GM10266 (cell line): Measurements from ENCODE around the gene RAB3A.

Source experiments
- DNase-seq: peaks from one replicate; pipeline ENCODE4 v3.0.0; 2012; ENCODE audit errors: extremely low spot score
- TF ChIP-seq, protein P1 (sequence below): IDR thresholded peaks from 2 replicates; pipeline ENCODE4 v1.5.1; 2012; ENCODE audit warnings: mild to moderate bottlenecking, low read depth; ENCODE audit not compliant: control insufficient read depth, insufficient read depth; ENCODE audit errors: missing control alignments

Gene RAB3A

DNA sequence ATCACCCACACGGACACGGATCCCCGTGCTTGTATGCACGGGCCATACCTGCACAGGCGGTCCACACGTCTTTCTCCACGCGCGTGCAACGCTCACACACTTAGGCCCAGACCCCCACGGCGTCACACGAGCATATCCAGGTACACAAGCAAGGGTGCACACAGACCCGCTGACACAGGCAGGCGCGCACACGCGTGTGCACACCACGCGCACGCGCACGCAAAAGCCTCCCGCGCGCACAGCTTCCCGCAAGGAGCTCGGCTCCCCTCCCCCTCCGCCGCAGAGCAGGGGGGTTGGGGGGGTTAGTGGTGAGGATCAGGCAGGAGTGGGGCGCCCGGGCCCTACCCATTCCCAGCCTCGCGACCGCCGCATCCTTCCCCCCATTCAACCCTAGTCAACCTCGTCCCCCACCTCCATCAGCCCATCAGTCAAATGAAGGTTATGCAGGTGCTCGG is 407 bp downstream of the RAB3A start:
- DNase-seq: no peak
- TF ChIP-seq, protein P1, sequence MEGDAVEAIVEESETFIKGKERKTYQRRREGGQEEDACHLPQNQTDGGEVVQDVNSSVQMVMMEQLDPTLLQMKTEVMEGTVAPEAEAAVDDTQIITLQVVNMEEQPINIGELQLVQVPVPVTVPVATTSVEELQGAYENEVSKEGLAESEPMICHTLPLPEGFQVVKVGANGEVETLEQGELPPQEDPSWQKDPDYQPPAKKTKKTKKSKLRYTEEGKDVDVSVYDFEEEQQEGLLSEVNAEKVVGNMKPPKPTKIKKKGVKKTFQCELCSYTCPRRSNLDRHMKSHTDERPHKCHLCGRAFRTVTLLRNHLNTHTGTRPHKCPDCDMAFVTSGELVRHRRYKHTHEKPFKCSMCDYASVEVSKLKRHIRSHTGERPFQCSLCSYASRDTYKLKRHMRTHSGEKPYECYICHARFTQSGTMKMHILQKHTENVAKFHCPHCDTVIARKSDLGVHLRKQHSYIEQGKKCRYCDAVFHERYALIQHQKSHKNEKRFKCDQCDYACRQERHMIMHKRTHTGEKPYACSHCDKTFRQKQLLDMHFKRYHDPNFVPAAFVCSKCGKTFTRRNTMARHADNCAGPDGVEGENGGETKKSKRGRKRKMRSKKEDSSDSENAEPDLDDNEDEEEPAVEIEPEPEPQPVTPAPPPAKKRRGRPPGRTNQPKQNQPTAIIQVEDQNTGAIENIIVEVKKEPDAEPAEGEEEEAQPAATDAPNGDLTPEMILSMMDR: no peak

DNA sequence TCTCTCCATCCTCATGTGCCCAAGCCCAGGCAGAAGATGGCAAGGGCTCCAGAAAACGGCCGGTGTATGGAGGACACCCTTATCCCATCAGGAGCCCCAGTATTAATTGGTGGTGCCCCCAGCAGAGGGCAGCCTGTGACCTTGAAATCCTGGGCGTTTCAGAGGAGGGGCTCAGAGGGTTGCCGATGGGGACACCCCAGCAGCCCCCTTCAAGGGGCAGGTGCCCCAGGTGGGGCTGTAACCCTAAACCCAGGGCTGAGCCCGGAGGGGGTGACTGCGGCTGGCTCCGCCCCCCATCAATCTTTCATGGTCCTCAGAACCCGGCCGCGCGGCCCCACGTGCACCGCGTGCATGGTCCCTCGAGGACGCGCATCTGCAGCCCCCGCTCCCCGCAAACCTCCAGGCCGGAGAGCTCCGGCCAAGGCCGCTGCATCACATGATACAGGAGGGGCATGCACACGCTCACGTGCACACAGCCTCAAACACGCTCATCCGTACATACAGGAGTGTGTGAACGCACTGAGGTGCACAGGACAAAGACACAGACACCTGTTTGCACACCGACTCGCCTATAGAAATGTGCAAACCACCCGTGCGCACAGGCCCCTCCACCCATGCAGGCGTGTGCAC is 949 bp downstream of the RAB3A start:
- TF ChIP-seq, protein P1: peak; percentile 43
- peak; percentile 40 for DNase-seq

DNA sequence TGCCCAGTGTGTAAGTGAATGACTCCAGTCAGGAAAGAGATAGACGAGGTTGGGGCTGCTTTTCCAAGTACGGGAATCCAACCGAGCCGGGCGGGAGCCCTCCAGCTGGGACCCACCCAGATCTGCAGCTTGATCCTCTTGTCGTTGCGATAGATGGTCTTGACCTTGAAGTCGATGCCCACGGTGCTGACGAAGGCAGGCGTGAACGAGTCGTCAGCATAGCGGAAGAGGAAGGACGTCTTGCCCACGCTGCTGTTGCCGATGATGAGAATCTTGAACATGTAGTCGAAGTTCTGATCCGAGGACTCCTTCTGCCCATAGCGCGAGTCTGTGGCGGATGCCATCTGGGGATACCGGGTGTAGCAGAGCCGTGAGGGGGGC is 1.5 kb downstream of the RAB3A start:
- DNase-seq: no peak
- TF ChIP-seq, protein P1: no peak

DNA sequence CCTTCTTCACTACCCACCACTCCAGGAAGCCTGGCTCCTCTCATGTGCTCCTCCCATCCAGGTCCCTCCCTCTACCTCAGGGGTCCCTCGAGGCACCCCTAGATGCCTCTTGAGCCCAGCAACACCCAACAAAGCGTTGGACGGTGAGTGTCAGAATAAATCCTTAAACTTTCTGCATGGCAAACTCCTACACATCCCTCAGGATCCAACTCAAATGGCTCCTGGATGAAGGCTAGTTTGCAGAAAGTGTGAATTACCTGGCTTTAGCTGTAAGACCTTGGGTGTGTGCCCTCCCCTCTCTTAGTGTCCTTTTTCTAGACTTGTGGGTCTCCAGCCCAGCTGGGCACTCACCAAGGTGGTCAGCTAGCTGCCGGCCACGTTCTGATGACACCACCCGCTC is 5.5 kb downstream of the RAB3A start:
- TF ChIP-seq, protein P1: no peak
- no peak for DNase-seq

DNA sequence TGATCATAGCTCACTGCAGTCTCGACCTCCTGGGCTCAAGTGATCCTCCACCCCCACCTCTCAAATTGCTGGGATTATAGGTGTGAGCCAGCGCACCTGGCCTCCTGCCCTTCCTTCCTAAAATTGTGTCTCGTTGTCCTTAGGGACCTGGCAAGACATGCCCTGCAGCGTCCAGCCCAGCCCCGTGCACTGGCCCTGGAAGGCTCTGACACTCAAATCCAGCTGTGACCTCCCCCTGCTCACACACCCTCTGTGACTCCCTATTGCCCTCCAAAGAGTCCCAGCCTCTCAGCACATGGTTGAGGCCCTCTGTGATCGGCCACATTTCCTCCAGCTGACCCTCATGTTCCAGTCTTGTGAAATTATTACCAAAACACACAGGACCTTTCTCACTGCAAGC is 5.9 kb downstream of the RAB3A start:
- DNase-seq: no peak
- TF ChIP-seq, protein P1: no peak

DNA sequence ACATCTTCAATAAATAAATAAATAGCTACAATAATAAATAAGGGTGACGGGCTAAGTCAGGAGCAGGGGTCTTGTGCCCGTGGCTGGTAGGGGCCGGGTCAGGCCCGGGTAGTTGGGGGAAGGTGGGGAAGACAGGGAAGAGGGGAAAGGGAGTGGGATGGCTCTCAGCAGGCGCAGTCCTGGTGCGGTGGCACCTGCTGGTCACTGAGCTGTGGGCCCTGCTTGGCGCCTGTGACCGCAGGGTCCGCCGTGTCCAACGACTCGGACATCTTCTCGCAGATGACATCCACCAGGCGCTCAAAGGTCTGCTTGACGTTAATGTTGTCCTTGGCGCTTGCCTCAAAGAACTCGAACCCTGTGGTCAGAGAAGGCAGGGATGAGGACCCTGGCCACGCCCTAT is 6.5 kb downstream of the RAB3A start:
- TF ChIP-seq, protein P1: no peak
- DNase-seq: no peak

DNA sequence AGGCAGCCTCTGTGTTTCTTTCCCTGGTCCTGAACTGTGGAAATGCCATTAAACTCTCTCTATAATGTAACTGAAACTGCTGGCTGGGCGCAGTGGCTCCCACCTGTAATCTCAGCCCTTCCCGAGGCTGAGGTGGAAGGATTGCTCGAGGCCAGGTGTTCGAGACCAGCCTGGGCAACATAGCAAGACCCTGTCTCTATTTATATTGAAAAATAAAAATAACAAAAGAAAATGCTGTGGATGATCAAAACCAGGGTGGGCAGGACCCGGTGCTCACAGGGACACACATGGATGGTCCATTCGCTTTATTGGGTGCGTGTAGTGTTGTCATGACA is 7.4 kb downstream of the RAB3A start:
- no peak for DNase-seq

More for the DNA sequence above, 7.4 kb downstream of the RAB3A start:
- TF ChIP-seq, protein P1: no peak
